ENCODE measurements around the gene OR5K3.

OR5K3 gene

DNA sequence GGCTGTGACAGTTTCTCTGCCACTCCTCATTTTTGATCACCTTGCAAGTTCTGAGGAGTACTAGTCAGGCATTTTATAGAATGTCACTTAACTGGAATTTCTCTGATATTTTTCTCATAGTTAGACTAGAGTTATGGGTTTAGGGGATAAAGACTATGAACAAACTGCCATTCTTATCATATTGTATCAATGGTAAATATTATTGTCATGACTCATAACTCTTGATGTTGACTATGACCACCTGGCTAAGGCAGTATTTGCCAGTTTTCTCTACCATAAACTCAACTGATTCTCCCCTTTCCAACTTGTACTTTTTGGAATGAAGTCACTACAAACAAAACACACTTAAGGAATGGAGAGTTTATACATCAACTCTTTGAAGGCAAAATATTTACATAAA lies 49.8 kb downstream of the OR5K3 start:
- DNase-seq, result no peak
